ENCODE results near the gene MOSPD2. TPM values are rescaled to one million over a fixed set of nuclear protein-coding genes. Genes with fewer than 3 reads are reported as not detected.

The MOSPD2 gene
- total RNA-seq, 1 experiment from 2014 or later, result 8.7 TPM

- Histone ChIP-seq H3K27me3 (ENCODE audit: control insufficient read depth, insufficient read depth, low read length) (no peaks in the 10 kb centered on the region), H3K36me3 (ENCODE audit: control insufficient read depth, insufficient read depth, low read length) (no peaks in the 10 kb centered on the region), H3K4me1 (ENCODE audit: control insufficient read depth, insufficient read depth, low read length) (no peaks in the 10 kb centered on the region), H3K4me3 (ENCODE audit: low read depth in 2 of 2, low read length in 2 of 2) (no peak overlapping the region), H3K27ac (ENCODE audit: low read length) (no peak overlapping the region), H3K9me3 (ENCODE audit: control insufficient read depth, insufficient read depth, low read depth, low read length) (no peaks in the 10 kb centered on the region)
- no peak for ATAC-seq
- CTCF ChIA-PET, result no interaction called here
- in situ Hi-C loops (cut with HindIII; ENCODE audit: low pct_unique_long_range_greater_than_20kb, low sequenced_read_pairs) (no loop called here), intact Hi-C loops (cut with micrococcal nuclease; ENCODE audit: unreplicated experiment) (no loop called here)
- POLR2A ChIA-PET, result no interaction called here
- TF ChIP-seq TCF7L2 (IDR thresholded peaks at IDR 0.05; ENCODE audit: low read depth, low read length), result no peak
- TF ChIP-seq SIN3A (IDR thresholded peaks at IDR 0.05; ENCODE audit: borderline replicate concordance, insufficient read depth, low read depth, low read length), result no peak
- TF ChIP-seq CTCF (IDR thresholded peaks at IDR 0.05), result no peak
- TF ChIP-seq POLR2AphosphoS5 (IDR thresholded peaks at IDR 0.05; ENCODE audit: low read depth, low read length), result no peak
- no peak for TF ChIP-seq REST (IDR thresholded peaks at IDR 0.05; ENCODE audit: insufficient read depth in 1 of 2, low read depth in 2 of 2, low read length in 1 of 2)
- BruUV-seq (replicated peaks), result no TSS peak
- no peak for DNase-seq (ENCODE audit: low read depth, low spot score)
These were observed 58.9 kb downstream of the MOSPD2 start for GRCh38 chrX:14932136-14932535.

GRCh38 chrX:14934423-14934822 is 61.2 kb downstream of the MOSPD2 start:
- ATAC-seq, result no peak
- Histone ChIP-seq H3K27ac (ENCODE audit: low read length) (no peak overlapping the region), H3K27me3 (ENCODE audit: control insufficient read depth, insufficient read depth, low read length) (no peaks in the 10 kb centered on the region), H3K9me3 (ENCODE audit: control insufficient read depth, insufficient read depth, low read depth, low read length) (no peaks in the 10 kb centered on the region), H3K4me1 (ENCODE audit: control insufficient read depth, insufficient read depth, low read length) (no peaks in the 10 kb centered on the region), H3K36me3 (ENCODE audit: control insufficient read depth, insufficient read depth, low read length) (no peaks in the 10 kb centered on the region), H3K4me3 (ENCODE audit: low read depth in 2 of 2, low read length in 2 of 2) (no peak overlapping the region)
- DNase-seq (ENCODE audit: low read depth, low spot score), result no peak
- CTCF ChIA-PET, result no interaction called here
- in situ Hi-C loops (cut with HindIII; ENCODE audit: low pct_unique_long_range_greater_than_20kb, low sequenced_read_pairs), result no loop called here
- TF ChIP-seq REST (IDR thresholded peaks at IDR 0.05; ENCODE audit: insufficient read depth in 1 of 2, low read depth in 2 of 2, low read length in 1 of 2), result no peak
- no peak for TF ChIP-seq SIN3A (IDR thresholded peaks at IDR 0.05; ENCODE audit: borderline replicate concordance, insufficient read depth, low read depth, low read length)
- TF ChIP-seq POLR2AphosphoS5 (IDR thresholded peaks at IDR 0.05; ENCODE audit: low read depth, low read length), result no peak
- no peak for TF ChIP-seq CTCF (IDR thresholded peaks at IDR 0.05)
- intact Hi-C loops (cut with micrococcal nuclease; ENCODE audit: unreplicated experiment), result no loop called here
- no TSS peak for BruUV-seq (replicated peaks)
- POLR2A ChIA-PET, result no interaction called here
